GM03348 (cell line): ENCODE results near the gene RAB40B.

Experiments
- DNase-seq: peaks from one replicate; pipeline ENCODE4 v3.0.0; 2012; ENCODE audit warnings: low spot score

RAB40B gene

DNA sequence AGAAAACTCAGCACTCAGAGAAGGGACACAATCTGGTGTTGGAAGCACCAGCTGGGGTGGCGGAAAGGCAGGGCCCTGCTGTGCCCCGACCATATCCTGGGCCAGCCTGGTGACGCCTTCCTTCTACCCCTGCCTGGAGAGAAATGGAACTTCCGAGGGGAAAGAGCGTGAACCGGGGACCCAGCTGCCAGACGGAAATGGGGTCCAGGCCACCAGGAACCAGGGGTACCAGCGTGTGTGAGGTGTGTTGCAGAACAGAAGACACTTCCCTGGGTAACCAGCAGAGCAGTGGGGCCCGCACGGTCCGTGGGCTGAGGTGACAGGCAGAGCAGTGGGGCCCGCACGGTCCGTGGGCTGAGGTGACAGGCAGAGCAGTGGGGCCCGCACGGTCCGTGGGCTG lies 6.8 kb downstream of the RAB40B start:
- no peak for DNase-seq

DNA sequence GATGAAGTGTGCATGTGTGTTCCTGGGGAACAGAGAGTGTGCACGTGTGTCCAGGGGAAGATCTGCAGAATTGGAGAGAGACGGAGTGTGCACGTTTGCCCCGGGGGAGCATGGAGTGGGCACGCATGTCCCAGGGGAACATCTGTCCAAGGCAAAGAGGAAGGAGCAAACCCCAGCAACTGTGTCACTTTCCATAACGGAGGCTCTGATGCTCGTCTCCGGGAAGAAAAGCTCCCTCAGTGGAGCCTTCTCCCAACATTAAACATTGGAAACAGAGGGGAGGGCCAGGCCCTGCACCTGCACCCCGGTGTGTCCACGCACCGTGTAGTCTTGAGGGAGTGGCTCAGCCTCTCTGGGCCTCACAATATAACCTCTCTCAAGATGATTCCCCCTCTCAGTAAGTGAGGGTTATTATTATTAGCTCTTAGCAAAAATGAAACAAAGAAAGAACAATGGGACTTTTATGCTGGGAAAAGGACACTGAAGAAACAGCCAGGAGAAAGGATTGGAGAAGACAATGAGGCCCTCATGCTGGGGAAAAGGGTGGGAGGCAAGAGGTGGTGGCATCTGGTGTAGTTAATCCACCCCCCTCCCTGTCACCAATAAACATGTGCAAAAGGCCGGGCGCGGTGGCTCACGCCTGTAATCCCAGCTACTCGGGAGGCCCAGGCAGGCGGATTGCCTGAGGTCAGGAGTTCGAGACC lies 7.6 kb downstream of the RAB40B start:
- no peak for DNase-seq

- DNase-seq, result no peak
Measured at GRCh38 chr17:82689077-82689476, 9.4 kb downstream of the RAB40B start.

DNA sequence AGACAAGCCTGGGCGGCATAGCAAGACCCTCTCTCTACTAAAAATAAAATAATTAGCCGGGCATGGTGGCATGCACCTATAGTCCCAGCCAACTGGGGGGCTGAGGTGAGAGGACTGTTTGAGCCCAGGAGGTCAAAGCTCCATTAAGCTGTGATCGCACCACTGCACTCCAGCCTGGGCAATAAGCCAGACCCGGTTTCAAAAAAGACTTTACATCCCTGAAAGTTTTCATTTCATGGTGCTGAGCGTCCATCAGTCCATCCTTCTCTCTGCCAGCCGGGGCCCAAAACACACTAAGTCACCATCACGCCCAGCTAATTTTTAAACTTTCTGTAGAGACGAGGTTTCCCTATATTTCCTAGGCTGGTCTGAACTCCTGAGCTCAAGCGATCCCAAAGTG lies 10.6 kb downstream of the RAB40B start:
- DNase-seq, result no peak

DNA sequence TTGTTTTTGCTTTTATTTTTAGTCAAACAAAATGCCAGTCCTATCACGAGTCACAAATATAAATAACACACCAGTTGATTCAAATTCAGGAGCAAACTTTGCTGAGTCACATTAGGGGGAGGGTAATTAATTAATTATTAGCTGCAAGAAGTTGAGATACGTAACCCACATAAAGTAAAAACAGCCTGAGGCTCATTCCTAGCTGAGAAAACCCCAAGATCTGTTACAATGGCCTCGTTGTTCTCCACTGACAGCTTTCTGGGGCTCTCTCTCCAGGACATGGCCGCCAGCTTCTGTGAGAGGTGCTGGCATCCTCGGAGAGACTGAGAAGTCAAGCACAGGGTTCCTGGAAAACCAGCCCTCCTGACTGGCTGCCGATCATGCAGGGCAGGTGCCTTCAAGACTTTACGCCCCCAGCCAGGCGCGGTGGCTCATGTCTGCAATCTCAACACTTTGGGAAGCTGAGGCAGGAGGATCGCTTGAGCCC lies 11.1 kb downstream of the RAB40B start:
- no peak for DNase-seq

GRCh38 chr17:82686366-82687324 lies 11.9 kb downstream of the RAB40B start:
- DNase-seq, result no peak

DNA sequence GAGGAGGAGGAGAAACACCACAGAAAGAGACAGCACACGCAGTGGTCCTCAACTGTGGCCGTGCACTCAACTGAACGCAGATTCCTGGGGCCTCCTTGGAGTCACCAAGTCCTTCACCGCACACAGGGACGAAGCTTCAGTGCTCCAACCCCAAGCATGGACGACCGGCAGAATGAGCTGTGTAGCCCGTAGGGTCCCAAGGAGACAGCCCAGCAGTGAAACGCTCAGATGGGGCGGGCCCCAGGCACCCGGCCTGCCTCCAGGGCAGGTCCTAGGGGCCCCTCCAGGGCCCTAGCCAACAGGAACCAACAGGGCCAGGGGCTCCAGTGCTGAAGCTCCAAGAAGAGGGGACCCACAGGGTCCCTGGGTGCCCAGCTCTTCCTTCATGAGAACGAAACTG lies 13.2 kb downstream of the RAB40B start:
- no peak for DNase-seq

GRCh38 chr17:82684228-82684841 lies 14.2 kb downstream of the RAB40B start:
- DNase-seq, result no peak

DNA sequence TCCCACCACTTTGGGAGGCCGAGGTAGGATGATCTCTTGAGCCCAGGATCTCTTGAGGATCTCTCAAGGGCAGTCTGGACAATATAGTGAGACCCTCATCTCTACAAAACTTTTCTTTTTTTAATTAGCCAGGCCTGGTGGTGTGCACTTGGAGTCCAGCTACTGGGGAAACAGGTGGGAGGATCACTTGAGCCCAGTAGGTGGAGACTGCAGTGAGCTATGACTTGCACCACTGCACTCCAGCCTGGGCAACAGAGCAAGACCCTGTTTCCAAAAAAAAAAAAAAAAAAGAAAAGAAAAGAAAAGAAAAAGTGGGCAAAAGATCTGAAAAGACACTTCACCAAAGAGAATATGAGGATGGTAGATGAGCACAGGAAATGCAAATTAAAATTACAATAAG lies 15.0 kb downstream of the RAB40B start:
- no peak for DNase-seq

DNA sequence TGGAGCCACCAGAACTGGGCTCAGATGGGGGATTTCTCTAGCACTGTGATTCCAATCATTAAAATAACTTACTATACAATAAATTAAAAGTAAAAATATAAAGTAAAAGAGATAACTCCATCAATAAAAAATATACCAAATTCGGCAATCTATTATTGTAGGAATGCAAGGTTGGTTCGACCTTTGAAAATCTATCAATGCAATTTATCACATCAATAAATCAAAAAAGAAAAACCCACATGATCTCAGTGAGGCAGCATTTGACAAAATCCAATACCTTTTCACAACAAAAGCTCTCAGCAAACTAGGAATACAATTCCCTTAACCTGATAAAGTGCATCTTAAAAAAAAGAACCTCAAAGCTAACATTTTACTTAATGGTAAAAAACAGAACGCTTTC lies 17.0 kb downstream of the RAB40B start:
- DNase-seq, result no peak

DNA sequence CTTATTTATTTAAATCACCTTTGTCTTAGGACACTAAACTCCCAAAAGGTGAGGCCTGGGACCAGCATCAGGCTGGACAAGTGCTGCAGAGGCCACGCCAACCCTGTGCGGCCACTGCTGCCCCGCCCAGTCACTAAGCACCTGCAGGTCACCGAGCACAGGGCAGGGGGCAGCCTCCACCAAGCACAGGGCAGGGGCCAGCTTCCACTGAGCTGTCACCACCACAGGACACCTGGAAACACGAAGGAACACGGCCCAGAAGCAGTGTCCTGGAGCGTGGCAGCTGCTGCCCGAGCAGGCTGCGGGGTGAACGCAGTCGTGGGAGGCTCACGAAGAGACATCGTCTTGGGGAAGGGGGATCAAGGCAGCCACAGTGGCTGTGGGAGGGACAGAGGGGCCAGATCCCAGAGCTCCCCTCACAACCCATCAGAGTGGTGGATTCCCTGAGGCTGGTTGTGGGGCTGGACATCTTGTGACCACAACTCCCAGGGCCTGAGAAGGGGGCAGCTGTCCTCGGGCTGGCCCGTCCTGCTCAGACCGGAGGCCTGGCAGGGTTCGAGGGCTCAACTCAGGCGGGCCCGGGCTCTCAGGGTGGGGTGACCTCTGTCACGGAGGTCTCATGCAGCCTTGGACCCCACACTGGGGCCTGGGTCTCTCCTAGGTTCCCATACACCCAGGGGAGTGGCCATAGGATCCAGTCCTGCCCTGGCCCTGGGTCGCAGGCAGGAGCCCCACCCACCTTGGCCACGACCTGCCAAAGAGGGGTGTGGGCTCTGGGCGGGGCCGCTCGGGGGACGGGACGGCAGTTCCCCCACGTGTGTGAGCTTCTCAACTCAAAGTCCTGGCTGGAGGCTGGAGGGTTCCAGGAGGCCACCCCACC lies 18.7 kb downstream of the RAB40B start:
- DNase-seq, result no peak

DNA sequence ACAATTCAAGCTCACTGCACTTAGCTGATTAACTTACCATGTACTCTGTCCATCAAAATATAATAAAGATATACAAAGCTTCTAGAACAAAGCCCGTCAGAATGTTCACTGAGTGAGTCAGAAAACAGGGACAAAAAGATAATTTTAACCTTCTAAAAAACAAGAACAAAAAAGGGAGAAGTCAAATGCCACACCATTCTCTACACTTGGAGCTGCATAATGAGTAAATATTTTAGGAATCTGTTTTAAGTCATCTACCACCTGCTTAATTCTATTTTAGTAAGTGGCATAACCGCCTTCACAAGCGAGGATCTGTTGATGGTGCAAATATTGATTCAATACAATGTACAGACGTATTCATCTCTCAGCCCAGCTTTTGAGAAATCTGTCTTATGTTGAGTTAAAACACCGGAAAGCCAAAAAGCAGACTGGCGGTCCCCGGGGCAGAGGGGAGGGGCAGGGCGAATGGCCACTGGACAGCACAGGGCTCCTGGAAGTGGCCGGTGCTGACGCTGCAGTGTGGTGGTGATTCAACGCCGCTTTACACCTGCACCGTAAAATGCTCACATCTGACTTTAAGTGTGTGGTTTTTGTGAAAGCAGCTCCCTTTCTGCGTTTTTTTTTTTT lies 20.1 kb downstream of the RAB40B start:
- no peak for DNase-seq

GRCh38 chr17:82677353-82677925 lies 21.1 kb downstream of the RAB40B start:
- no peak for DNase-seq

- no peak for DNase-seq
Measured at GRCh38 chr17:82675476-82676245, 22.8 kb downstream of the RAB40B start.

- DNase-seq, result no peak
Measured at GRCh38 chr17:82674656-82675475, 23.6 kb downstream of the RAB40B start.

DNA sequence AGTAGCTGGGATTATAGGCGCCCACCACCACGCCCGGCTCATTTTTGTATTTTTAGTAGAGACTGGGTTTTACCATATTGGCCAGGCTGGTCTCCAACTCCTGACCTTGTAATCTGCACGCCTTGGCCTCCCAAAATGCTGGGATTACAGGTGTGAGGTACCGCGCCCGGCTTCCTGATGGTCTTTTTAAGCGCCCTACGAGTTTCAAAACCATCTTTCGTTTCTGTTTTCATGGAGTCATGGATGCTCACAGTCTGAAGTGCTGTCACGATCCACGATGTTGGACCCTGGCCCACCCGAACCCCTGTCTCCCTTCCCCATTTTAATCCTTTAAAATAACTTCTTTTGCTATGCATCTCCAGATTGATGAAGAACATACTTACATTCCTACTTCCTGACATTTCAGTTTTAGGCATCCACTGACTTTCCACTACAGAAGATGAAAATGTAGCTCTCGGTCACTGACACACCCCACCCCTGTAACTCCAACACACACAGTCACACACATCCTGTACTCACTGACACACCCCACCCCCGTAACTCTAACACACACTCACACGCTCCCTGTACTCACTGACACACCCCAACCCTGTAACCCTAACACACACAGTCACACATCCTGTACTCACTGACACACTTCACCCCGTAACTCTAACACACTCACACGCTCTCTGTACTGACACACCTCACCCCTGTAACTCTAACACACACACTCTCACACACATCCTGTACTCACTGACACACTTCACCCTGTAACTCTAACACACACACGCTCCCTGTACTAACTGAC lies 27.6 kb downstream of the RAB40B start:
- no peak for DNase-seq

- DNase-seq, result peak; percentile 80
Measured at GRCh38 chr17:82668631-82669099, 29.8 kb downstream of the RAB40B start.

- no peak for DNase-seq
Measured at GRCh38 chr17:82668024-82668630, 30.4 kb downstream of the RAB40B start.
